GM12874 (cell line): ENCODE measurements around the gene TYMS.

Experiments
- TF ChIP-seq, protein P1 (sequence below): IDR thresholded peaks from 2 replicates; pipeline ENCODE4 v1.5.1; 2011; ENCODE audit warnings: low read depth, mild to moderate bottlenecking, control low read depth, low read length, moderate library complexity; ENCODE audit not compliant: insufficient read depth

TYMS gene

DNA sequence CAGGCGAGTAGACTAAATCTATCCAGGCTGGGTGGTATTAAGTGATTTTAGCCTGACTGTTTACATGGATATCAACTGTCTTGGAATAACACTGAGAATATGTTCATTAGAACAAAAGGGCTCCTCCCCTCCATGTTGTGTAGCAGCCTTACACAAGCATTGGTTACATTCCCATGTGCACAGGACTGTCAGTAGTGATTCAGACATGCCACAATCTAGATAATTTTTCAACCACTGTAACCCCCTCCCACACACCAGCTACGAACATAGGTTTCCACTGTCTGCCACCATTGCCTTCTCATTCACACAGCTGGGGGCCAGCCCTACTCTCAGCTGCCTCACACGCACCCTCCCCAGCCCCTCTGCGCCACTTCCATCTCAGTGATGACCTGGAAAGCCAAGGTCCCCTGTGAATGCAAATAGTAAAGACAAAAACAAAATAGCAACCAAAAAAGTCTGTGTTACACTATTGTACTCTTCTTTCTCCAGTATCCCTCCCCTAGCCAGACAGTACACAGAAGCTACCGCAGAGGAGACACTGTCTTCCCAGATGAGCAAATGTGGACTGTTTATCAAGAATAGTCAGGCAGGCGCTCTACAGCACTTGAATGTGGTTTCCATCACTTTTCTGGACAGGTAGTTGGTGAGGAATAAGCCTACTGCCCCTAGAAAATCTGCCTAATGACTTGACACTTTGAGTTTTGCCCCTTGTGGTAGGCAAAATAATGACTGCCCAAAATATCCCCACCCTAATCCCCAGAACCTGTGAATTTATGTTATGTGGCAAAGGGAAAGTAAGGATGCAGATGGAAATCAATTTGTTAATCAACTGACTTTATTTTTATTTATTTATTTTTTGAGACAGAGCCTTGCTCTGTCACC is 27.9 kb upstream of the TYMS start:
- TF ChIP-seq, protein P1, sequence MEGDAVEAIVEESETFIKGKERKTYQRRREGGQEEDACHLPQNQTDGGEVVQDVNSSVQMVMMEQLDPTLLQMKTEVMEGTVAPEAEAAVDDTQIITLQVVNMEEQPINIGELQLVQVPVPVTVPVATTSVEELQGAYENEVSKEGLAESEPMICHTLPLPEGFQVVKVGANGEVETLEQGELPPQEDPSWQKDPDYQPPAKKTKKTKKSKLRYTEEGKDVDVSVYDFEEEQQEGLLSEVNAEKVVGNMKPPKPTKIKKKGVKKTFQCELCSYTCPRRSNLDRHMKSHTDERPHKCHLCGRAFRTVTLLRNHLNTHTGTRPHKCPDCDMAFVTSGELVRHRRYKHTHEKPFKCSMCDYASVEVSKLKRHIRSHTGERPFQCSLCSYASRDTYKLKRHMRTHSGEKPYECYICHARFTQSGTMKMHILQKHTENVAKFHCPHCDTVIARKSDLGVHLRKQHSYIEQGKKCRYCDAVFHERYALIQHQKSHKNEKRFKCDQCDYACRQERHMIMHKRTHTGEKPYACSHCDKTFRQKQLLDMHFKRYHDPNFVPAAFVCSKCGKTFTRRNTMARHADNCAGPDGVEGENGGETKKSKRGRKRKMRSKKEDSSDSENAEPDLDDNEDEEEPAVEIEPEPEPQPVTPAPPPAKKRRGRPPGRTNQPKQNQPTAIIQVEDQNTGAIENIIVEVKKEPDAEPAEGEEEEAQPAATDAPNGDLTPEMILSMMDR, result no peak

DNA sequence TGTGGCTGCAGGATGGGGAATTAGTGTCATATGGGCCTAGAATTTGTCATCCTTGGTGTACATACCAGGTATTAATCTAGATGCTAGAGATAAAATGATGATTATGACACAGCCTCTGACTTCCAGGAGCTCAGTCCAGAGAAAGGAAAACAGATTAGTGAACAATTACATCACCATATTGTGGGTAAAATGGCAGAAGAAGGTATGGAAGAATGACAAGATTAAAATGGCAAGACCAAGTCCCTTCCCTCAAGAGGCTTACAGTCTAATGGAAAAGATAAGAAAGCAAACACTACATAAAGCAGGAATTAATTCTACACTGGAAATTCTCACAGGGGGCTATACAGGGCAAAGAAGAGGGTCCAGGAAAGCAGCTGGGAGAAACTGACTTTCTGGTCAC is 25.9 kb upstream of the TYMS start:
- TF ChIP-seq, protein P1, result no peak

DNA sequence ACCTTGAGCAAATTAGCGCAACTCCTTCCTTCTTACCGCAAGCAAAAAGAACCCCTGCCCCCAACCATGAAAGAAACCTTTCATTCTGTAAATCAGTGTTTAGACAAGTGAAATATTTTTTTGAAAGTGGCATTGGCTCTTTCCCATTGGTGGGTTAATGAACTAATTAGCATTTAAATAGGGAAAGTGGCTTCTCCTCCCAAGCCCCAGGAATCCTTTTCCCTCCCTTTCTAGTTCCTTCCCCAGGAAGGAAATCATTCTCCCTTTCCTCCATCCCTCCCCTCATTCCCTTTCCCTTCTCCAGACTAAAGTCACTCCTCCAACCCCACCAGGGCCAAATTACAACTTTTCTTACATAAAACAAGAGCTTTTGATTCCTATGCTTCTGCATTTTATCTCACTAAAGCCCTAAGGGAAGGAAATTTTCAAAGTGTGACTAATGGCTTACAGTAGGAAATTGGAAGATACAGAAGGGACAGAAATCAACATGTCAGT is 22.9 kb upstream of the TYMS start:
- TF ChIP-seq, protein P1, result no peak

DNA sequence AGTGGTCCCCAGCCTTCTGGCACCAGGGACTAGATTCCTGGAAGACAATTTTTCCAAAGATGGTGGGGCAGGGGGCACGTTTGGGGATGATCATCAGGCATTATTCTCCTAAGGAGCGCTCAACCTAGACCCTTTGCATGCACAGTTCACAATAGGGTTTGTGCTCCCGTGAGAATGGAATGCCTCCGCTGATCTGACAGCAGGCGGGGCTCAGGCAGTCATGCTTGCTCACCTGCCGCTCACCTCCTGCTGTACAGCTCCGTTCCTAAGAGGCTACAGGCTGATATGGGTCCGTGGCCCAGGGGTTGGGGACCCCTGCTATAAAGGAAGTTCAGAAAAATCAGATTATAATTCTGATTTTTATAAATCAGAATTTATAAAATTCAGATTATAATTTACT is 22.3 kb upstream of the TYMS start:
- TF ChIP-seq, protein P1, result no peak

DNA sequence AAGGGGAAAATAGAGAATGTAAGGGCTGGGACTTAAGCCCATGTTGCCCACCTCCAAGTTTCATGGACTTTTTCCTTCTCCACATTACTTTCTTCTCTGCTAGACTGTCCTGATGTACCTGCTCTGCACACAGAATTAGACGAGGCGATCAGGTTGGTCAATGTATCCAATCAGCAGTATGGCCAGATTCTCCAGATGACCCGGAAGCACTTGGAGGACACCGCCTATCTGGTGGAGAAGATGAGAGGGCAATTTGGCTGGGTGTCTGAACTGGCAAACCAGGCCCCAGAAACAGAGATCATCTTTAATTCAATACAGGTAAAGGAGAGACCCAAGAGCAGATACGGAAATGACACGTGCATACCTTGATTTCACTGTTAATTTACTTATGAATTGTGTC is 16.2 kb upstream of the TYMS start:
- TF ChIP-seq, protein P1, result no peak

DNA sequence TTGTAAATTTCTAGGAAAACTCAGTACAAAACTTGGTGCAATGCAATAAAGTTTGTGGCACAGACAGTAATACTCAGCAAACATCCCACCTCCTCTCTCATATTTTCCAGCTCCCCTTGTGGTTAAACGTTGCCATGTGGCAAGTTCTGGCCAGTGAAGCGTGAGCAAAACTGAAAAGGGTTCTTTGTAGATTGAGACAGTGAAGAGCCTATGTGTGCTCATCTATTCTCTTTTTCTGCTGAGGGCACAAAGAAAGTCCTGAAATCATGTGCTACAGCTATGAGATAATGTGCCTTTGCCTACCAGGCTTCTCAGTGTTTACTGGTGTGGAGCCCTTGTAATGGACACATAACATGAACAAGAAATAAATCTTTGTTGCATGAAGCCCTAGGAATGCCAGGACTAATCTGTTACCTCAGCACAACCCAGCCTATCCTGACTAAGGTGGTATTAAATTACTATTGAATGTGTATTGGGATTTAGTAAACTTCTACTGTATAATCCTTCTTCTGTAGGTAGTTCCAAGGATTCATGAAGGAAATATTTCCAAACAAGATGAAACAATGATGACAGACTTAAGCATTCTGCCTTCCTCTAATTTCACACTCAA is 13.0 kb upstream of the TYMS start:
- TF ChIP-seq, protein P1, result no peak

DNA sequence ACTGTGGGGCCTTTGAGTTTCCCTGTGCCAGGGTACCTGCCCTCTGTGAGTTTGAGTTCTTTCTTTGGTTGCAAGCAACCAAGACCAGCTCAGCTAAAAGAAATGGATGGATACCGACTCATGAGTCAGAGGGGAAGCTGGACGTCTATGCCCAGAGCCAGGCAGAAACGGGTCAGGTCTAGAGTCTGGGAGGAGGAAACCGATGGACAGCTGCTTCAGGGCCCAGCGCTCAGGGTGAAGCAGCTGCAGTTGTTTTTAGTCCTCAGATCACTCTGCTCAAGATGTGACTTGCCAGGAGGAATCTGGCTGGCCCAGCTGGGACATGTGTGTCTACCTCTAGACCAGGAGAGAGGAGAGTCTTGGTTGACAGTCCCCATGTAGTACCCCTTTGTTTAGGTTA is 10.1 kb upstream of the TYMS start:
- TF ChIP-seq, protein P1, result no peak
